Kidney (tissue), 14 donors: ENCODE results near the gene HS3ST2. TPM values are rescaled to one million over a fixed set of nuclear protein-coding genes. Genes with fewer than 3 reads are reported as not detected.

Experiments
- DNase-seq, 5 donors: peaks; one replicate each; pipeline ENCODE4 v3.0.0-alpha.2; 2013 to 2020
- FAIRE-seq: peaks from 2 replicates; lab custom pipeline; 2012; peaks lifted over from hg19 to GRCh38; lab: Jason Lieb, UNC
- H3K27ac ChIP-seq, 2 donors: one replicate each; pipeline ENCODE4 v1.7.0; 2013; ENCODE audit warnings: low read depth in 2 of 2, low read length in 2 of 2, inconsistent platforms in 1 of 2
- H3K27me3 ChIP-seq: one replicate; pipeline ENCODE4 v1.7.1; 2013; ENCODE audit warnings: low read length, inconsistent platforms; ENCODE audit not compliant: control insufficient read depth, insufficient read depth
- H3K36me3 ChIP-seq, 3 donors: one replicate each; pipeline versions ENCODE4 v1.7.0 to v1.7.1; 2013; ENCODE audit warnings: low read length in 3 of 3, control low read depth in 1 of 3, inconsistent platforms in 1 of 3; ENCODE audit not compliant: insufficient read depth in 3 of 3, control insufficient read depth in 2 of 3
- H3K4me1 ChIP-seq, 3 donors: one replicate each; pipeline versions ENCODE4 v1.7.0 to v1.7.1; 2013; ENCODE audit warnings: low read length in 3 of 3, inconsistent platforms in 1 of 3, low read depth in 1 of 3; ENCODE audit not compliant: control insufficient read depth in 2 of 3, insufficient read depth in 2 of 3
- H3K4me3 ChIP-seq, 3 donors: one replicate each; pipeline versions ENCODE4 v1.7.0 to v1.8.1; 2013; ENCODE audit warnings: low read length in 3 of 3, control low read depth in 1 of 3, inconsistent platforms in 1 of 3
- H3K9ac ChIP-seq, 3 donors: one replicate each; pipeline versions ENCODE4 v1.7.0 to v1.7.1; 2013; ENCODE audit warnings: low read length in 3 of 3, control low read depth in 1 of 3, inconsistent platforms in 1 of 3
- H3K9me3 ChIP-seq, 3 donors: one replicate each; pipeline versions ENCODE4 v1.7.0 to v1.7.1; 2013; ENCODE audit warnings: low read length in 3 of 3, control low read depth in 1 of 3, inconsistent platforms in 1 of 3; ENCODE audit not compliant: control insufficient read depth in 2 of 3, insufficient read depth in 1 of 3
- CTCF ChIP-seq: IDR thresholded peaks from 3 replicates; pipeline ENCODE4 v1.5.1; 2012; ENCODE audit warnings: mild to moderate bottlenecking, moderate library complexity, borderline replicate concordance; ENCODE audit not compliant: insufficient read depth; ENCODE audit errors: extremely low read depth
- intact Hi-C: fragments of 100-400 bp; cut with DNase I; formaldehyde crosslinking; loops from one replicate; pipeline ENCODE4 v1.11.1; 2022
- polyA plus RNA-seq: library from polyadenylated mRNA; stranded (reverse); fragments of 350-450 nt; fragmentation: Illumina TruSeq; extraction: RNeasy Lipid Tissue Mini Kit (QIAGEN cat#74804); gene quantifications from one replicate; pipeline ENCODE4 v1.2.3, GENCODE V29; 2014; ENCODE audit warnings: low read depth, low replicate concordance; ENCODE audit not compliant: insufficient read depth
- total RNA-seq: library from RNA; stranded (reverse); fragmentation: NEBNext Ultra II Directional; extraction: Animal tissue kit (Norgen Biotek cat#: 25700); gene quantifications from one replicate; pipeline ENCODE4 v1.2.1, GENCODE V29; 2021
- donor health status: control.
- donor health status: control.
- donor health status: control.
- donor health status: control.
- donor health status: control.
- donor health status: DM: yes; HTN: yes; CAD: no.
- donor health status: Normal renal cell carcinoma (clear cell type).

The HS3ST2 gene
- total and polyA plus RNA-seq, 2 donors from 2014 or later, result 1.5 TPM; not detected in 1

DNA sequence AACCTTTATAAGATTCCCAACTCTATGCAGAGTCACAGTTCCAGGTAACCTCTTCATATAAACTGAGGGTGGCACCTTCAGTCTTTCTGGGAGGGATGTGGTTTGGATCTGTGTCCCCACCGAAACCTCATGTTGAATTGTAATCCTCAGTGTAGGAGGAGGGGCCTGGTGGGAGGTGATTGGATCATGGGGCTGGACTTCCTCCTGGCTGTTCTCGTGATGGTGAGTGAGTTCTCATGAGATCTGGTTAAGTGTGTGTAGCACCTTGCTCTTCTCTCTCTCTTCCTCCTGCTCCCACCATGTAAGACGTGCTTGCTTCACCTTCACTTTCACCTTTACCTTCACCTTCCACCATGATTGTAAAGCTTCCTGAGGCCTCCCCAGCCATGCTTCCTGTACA lies 30.5 kb downstream of the HS3ST2 start:
- Histone ChIP-seq H3K9ac (no peak overlapping the region), H3K4me1 (no peaks in the 10 kb centered on the region), H3K27me3 (no peaks in the 10 kb centered on the region), H3K36me3 (no peaks in the 10 kb centered on the region), H3K9me3 (no peaks in the 10 kb centered on the region), H3K27ac (no peak overlapping the region), H3K4me3 (no peak overlapping the region)
- no peak for TF ChIP-seq CTCF
- FAIRE-seq (no peak), DNase-seq (no peak)
- intact Hi-C loops, result no loop called here

DNA sequence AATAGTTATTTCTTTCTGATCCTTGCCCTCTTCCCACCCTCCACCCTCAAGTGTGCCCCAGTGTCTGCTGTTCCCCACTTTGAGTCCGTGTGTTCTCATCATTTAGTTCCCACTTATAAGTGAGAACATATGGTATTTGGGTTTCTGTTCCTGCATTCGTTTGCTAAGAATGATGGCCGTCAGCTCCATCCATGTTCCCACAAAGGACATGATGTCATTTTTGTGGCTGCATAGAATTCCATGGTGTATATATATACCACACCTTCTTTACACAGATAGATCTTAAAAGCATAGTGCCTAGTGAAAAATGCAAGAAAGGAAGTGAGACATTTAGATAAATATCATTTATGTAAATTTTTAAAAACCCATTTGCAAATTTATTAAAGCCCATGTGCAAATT lies 33.1 kb downstream of the HS3ST2 start:
- FAIRE-seq, result no peak
- H3K27me3 ChIP-seq, result no peaks in the 10 kb centered on the region
- H3K4me3 ChIP-seq, result no peak overlapping the region
- H3K4me1 ChIP-seq, result no peaks in the 10 kb centered on the region
- no peaks in the 10 kb centered on the region for H3K9me3 ChIP-seq
- intact Hi-C loops, result no loop called here
- H3K36me3 ChIP-seq, result no peaks in the 10 kb centered on the region
- no peak overlapping the region for H3K27ac ChIP-seq
- H3K9ac ChIP-seq, result no peak overlapping the region
- TF ChIP-seq CTCF, result no peak
- DNase-seq, result no peak

DNA sequence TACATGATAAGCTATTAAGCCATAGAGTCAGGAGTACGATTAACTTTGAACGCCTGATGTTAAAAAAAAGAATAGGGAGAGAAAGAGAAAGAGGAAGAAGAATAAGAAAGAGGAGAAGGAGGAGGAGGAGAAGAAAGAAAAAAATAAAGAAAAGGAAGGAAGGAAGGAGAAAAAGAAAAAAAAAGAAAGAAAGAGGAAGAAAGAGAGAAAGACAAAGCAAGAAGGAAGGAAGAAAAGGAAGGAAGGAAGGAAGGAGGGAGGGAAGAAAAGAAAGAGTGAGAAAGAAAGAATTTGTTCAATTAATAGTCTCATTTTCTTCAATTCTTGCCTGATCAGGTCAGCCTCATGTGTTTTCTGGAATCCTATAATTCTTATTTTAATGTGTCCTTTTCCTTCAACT lies 33.7 kb downstream of the HS3ST2 start:
- intact Hi-C loops, result no loop called here
- Histone ChIP-seq H3K36me3 (no peaks in the 10 kb centered on the region), H3K27me3 (no peaks in the 10 kb centered on the region), H3K4me1 (no peaks in the 10 kb centered on the region), H3K27ac (no peak overlapping the region), H3K9me3 (no peaks in the 10 kb centered on the region), H3K9ac (no peak overlapping the region), H3K4me3 (no peak overlapping the region)
- DNase-seq, result no peak
- no peak for TF ChIP-seq CTCF
- FAIRE-seq, result no peak

- no peaks in the 10 kb centered on the region for H3K27me3 ChIP-seq
- no peaks in the 10 kb centered on the region for H3K9me3 ChIP-seq
- H3K36me3 ChIP-seq, result no peaks in the 10 kb centered on the region
- no peak for DNase-seq
- H3K4me3 ChIP-seq, result no peak overlapping the region
- no peaks in the 10 kb centered on the region for H3K4me1 ChIP-seq
- no peak for FAIRE-seq
- no peak overlapping the region for H3K27ac ChIP-seq
- intact Hi-C loops, result no loop called here
- no peak overlapping the region for H3K9ac ChIP-seq
- no peak for TF ChIP-seq CTCF
These were observed 34.5 kb downstream of the HS3ST2 start for GRCh38 chr16:22848451-22848850.
